Measurements from ENCODE around the gene PCDHGA1.
"Not testable (repeated sequence)": the region's sequence is repeated elsewhere in the genome, so short reads cannot be mapped to it uniquely, and the experiment has no call there.

PCDHGA1 gene

GRCh38 chr5:141409598-141410306 is 79.4 kb downstream of the PCDHGA1 start:
- DNase-seq: no peak

- DNase-seq: no peak
Measured at GRCh38 chr5:141411575-141411974, 81.3 kb downstream of the PCDHGA1 start.

GRCh38 chr5:141412854-141413539 is 82.7 kb downstream of the PCDHGA1 start, which contains the start of gene PCDHGA10:
Gene PCDHGA10 (plus strand): TSS chr5:141412987. CDS start chr5:141413176, 189 bp downstream.
- peak in 1 of 58 donors; percentile 12 for DNase-seq

GRCh38 chr5:141413540-141414069 is 83.3 kb downstream of the PCDHGA1 start:
- no peak for DNase-seq

- DNase-seq: not testable (repeated sequence)
Measured at GRCh38 chr5:141414548-141415274, 84.4 kb downstream of the PCDHGA1 start.

- DNase-seq: not testable (repeated sequence)
Measured at GRCh38 chr5:141415275-141415618, 84.9 kb downstream of the PCDHGA1 start.

GRCh38 chr5:141417494-141418172 is 87.3 kb downstream of the PCDHGA1 start, which contains the start of gene PCDHGB7:
Gene PCDHGB7 (plus strand): TSS chr5:141417677. CDS start chr5:141417860, 183 bp downstream.
- DNase-seq: peak in 14 of 58 donors; percentile 7 to 35 (median 22)

GRCh38 chr5:141419074-141419880 is 89.0 kb downstream of the PCDHGA1 start:
- DNase-seq: no peak

GRCh38 chr5:141420855-141421488 is 90.7 kb downstream of the PCDHGA1 start, which contains the start of gene PCDHGA11:
Gene PCDHGA11 (plus strand): TSS chr5:141421051. CDS start chr5:141421228, 177 bp downstream.
- DNase-seq: no peak

DNA sequence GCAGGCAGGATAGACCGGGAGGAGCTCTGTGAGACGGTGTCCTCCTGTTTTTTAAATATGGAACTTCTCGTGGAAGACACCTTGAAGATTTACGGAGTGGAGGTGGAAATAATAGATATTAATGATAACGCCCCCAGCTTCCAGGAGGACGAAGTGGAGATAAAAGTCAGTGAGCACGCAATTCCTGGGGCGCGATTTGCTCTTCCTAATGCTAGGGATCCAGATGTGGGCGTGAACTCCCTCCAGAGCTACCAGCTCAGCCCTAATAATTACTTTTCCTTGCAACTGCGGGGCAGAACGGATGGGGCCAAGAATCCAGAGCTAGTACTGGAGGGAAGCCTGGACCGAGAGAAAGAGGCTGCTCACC is 91.2 kb downstream of the PCDHGA1 start:
- DNase-seq: no peak

DNA sequence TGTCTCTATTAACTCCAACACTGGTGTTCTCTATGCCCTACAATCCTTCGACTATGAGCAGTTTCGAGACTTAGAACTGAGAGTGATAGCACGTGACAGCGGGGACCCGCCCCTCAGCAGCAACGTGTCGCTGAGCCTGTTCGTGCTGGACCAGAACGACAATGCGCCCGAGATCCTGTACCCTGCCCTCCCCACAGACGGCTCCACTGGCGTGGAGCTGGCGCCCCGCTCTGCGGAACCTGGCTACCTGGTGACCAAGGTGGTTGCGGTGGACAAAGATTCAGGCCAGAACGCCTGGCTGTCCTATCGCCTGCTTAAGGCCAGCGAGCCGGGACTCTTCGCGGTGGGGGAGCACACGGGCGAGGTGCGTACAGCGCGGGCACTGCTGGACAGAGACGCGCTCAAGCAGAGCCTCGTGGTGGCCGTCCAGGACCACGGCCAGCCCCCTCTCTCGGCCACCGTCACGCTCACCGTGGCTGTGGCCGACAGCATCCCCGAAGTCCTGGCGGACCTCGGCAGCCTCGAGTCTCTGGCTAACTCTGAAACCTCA is 92.5 kb downstream of the PCDHGA1 start:
- DNase-seq: no peak

DNA sequence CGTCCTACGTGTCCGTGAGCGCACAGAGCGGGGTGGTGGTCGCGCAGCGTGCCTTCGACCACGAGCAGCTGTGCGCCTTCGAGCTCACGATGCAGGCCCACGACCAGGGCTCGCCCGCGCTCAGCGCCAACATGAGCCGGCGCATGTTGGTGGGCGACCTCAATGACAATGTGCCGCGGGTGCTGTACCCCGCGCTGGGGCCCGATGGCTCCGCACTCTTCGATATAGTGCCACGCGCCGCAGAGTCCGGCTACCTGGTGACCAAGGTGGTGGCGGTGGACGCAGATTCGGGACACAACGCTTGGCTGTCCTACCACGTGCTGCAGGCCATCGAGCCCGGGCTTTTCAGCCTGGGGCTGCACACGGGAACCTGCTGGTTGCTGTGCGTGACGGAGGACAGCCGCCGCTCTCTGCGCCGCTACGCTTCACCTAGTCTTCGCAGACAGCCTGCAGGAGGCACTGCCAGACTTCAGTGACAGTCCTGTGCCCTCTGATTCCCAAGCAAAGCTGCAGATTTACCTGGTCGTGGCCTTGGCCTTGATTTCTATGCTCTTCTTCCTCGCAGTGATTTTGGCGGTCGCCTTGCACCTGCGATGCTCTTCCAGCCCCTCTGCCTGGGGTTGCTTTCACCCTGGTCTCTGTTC is 97.6 kb downstream of the PCDHGA1 start:
- DNase-seq: no peak

DNA sequence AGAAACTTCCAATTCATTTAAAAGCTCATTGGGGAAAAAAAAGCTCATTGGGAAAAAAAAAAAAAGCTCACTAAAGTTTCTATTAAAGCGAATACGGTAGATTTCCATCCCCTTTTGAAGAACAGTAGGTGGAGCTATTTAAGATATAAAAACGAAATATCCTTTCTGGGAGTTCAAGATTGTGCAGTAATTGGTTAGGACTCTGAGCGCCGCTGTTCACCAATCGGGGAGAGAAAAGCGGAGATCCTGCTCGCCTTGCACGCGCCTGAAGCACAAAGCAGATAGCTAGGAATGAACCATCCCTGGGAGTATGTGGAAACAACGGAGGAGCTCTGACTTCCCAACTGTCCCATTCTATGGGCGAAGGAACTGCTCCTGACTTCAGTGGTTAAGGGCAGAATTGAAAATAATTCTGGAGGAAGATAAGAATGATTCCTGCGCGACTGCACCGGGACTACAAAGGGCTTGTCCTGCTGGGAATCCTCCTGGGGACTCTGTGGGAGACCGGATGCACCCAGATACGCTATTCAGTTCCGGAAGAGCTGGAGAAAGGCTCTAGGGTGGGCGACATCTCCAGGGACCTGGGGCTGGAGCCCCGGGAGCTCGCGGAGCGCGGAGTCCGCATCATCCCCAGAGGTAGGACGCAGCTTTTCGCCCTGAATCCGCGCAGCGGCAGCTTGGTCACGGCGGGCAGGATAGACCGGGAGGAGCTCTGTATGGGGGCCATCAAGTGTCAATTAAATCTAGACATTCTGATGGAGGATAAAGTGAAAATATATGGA is 100.2 kb downstream of the PCDHGA1 start, which contains the start of gene PCDHGA12:
Gene PCDHGA12, plus strand, starts transcription at position 176 of the 782 bp plus-strand sequence. Its CDS starts 253 bp downstream, at position 429.
- peak in 3 of 58 donors; percentile 6 to 22 (median 20) for DNase-seq

GRCh38 chr5:141431286-141431685 is 101.0 kb downstream of the PCDHGA1 start:
- DNase-seq: no peak

- DNase-seq: not testable (repeated sequence)
Measured at GRCh38 chr5:141432308-141432707, 102.0 kb downstream of the PCDHGA1 start.

DNA sequence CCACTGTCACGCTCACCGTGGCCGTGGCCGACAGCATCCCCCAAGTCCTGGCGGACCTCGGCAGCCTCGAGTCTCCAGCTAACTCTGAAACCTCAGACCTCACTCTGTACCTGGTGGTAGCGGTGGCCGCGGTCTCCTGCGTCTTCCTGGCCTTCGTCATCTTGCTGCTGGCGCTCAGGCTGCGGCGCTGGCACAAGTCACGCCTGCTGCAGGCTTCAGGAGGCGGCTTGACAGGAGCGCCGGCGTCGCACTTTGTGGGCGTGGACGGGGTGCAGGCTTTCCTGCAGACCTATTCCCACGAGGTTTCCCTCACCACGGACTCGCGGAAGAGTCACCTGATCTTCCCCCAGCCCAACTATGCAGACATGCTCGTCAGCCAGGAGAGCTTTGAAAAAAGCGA is 102.4 kb downstream of the PCDHGA1 start:
- not testable (repeated sequence) for DNase-seq

DNA sequence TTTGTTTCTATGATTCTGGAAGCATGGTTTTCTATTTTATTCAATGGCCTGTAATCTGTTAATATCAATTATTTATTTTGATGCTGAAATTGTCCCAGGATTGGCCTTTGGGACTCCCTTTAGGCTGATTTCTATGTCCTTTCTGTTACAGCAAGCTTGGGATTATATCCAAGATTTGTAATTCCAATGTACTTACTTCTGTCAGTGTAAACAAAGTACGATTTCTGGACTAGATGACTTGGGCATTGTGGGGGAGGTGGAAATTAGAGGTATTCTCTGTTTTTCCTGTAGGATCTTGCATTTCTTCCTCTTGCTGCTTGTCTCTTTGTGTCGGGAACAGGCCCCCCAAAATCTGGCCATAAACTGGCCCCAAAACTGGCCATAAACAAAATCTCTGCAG is 103.7 kb downstream of the PCDHGA1 start:
- no peak for DNase-seq

DNA sequence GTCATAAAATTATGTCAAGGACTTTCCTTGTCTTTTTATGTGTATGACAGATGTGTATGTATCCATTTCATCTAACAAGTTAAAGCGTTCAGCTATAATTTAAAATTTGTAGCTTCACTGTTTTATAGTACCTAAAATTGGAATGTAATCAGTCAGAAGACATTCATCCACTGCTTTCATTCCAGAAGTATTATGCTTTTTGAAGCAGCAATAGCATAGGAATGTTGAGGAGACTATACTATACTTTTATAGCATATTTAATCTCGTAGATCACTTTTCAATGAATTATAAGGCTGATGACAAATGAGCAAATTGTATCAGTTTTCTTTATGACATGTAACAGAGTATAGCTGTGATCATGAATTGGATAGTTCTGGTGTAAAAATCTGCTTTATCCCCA is 106.9 kb downstream of the PCDHGA1 start:
- no peak for DNase-seq
